ENCODE measurements around the gene BMERB1. TPM values are rescaled to one million over a fixed set of nuclear protein-coding genes. Genes with fewer than 3 reads are reported as not detected.
"Not testable (repeated sequence)": the region's sequence is repeated elsewhere in the genome, so short reads cannot be mapped to it uniquely, and the experiment has no call there.

The BMERB1 gene
- total RNA-seq, 1 donor from 2014 or later = 60.7 TPM

GRCh38 chr16:15460601-15461000 lies 26.2 kb downstream of the BMERB1 start:
- DNase-seq (ENCODE audit: low spot score) = no peak

DNA sequence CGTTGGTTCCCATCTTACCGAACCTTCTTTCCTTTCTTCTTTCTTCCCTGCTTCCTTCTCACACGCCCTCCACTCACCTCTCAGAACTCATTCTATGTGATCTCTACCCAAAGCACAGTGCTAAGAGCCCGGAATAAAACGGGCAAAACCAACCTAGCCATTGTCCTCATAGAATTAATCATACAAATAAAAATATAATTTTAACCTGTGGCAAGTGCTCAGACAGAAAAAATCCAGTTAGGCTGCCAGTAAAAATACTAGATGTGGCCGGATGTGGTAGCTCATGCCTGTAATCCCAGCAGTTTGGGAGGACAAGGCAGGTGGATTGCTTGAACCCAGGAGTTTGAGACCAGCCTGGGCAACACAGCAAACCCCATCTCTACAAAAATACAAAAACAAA lies 27.0 kb downstream of the BMERB1 start:
- DNase-seq (ENCODE audit: low spot score) = no peak

GRCh38 chr16:15464401-15465186 lies 30.2 kb downstream of the BMERB1 start:
- DNase-seq (ENCODE audit: low spot score) = no peak

GRCh38 chr16:15466131-15466530 lies 31.7 kb downstream of the BMERB1 start:
- no peak for DNase-seq (ENCODE audit: low spot score)

DNA sequence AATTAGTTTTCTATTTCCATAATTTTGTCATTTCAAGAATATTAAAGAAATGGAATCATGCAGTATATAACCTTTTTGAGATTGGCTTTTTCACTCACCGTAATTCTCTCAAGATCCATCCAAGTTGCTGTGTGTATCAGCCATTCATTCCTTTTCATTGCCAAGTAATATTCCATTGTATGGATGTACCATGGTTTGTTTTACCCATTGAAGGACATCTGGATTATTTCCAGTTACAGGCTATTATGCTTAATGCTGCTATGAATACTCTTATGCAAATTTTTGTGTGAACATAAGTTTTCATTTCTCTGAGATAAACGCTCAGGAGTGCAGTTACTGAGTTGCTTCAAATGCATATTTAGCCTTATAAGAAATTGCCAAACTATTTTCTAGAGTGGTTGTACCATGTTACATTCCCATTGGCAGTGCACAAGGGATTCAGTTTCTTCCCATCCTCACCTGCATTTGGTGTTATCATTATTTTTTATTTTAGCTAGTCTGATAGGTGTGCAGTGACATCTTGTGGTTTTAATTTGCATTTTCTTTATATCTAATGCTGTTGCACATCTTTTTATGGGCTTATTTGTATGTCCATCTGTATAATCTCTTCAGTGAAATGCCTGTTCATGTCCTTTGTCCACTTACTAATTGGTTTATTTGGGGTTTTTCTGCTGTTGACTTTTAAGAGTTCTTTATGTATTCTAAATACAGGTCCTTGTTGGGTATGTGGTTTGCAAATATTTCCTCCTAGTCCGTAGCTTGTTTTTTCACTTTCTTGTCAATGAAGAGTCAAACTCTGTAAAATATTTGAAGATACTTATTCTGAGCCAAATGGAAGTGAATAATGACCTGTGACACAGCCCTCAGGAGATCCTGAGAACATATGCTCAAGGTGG lies 32.7 kb downstream of the BMERB1 start:
- no peak for DNase-seq (ENCODE audit: low spot score)

DNA sequence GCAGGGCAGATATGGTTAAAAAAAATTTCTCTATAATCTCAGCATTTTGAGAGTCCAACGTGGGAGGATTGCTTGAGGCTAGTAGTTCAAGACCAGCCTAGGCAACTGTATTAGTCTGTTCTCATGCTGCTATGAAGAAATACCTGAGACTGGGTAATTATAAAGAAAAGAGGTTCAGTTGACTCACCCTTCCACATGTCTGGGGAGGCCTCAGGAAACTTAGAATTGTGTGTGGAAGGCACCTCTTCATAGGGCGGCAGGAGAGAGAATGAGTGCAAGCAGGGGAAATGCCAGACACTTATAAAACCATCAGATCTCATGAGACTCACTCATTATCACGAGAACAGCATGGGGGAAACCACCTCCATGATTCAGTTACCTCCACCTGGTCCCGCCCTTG lies 42.6 kb downstream of the BMERB1 start:
- DNase-seq (ENCODE audit: low spot score) = not testable (repeated sequence)

GRCh38 chr16:15477802-15478201 lies 43.4 kb downstream of the BMERB1 start:
- DNase-seq (ENCODE audit: low spot score) = no peak

GRCh38 chr16:15482068-15482747 lies 47.8 kb downstream of the BMERB1 start:
- DNase-seq (ENCODE audit: low spot score) = no peak

DNA sequence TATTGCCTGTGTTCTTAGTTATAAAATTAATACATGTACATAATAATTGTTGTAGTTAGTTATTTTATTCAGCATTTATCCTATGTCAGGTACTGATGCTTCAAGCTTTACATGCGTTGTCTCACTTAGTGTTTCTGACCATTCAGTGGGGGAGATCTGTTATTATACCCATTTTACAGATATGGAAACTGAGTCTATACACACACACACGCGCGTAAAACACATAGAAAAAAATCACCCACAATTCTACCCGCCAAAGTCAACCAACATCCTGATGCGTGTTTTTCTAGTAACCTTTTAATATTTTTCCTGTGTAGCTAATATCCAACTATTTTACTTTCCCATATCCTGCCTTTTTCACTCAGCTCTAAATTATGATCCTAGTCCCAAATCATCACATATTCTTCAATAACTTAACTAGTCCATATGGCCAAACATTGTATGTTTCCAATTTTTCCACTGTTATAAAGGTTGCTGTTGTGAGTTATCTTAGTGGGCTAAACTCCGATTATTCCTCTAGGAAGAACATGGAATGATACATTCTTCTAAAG lies 48.4 kb downstream of the BMERB1 start:
- no peak for DNase-seq (ENCODE audit: low spot score)

- DNase-seq (ENCODE audit: low spot score) = no peak
Observed at GRCh38 chr16:15483857-15484256, 49.5 kb downstream of the BMERB1 start.

DNA sequence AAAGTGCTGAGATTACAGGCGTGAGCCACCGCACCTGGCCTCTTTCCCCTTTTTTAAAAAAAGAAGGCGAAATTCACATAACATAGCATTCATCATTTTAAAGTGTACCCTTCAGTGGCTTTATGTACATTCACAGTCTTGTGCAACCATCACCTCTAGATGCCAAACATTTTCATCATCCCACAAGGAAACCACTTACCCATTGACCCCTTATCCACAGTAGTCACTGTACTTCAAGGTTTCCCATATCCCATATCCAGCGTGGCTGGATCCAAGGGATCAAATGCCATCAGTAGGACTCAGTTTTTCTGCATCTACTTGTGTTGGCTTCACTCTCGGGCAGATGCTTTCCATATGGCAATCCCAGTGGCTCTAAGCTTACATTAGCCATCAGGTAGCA lies 50.3 kb downstream of the BMERB1 start:
- DNase-seq (ENCODE audit: low spot score) = no peak

DNA sequence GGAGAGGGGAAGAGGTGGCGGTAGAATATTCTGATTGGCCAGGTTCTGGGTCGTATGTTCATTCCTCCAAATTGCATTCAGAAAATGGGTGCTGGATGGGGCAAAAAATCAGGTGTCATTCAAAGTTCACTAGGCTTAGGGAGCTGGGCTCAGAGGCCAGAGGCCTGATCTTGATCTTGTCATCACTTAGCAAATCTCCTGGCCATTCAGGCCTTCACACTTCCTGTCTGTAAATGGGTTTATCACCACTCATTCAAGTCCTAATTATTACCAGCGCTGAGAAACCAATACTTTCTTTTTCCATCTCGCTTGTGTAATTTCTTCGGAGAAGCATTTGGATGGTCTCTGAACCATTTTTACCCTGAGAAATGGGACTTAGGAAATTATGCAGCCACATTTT lies 50.8 kb downstream of the BMERB1 start:
- peak; percentile 8 for DNase-seq (ENCODE audit: low spot score)

- DNase-seq (ENCODE audit: low spot score) = no peak
Observed at GRCh38 chr16:15486661-15487060, 52.3 kb downstream of the BMERB1 start.

DNA sequence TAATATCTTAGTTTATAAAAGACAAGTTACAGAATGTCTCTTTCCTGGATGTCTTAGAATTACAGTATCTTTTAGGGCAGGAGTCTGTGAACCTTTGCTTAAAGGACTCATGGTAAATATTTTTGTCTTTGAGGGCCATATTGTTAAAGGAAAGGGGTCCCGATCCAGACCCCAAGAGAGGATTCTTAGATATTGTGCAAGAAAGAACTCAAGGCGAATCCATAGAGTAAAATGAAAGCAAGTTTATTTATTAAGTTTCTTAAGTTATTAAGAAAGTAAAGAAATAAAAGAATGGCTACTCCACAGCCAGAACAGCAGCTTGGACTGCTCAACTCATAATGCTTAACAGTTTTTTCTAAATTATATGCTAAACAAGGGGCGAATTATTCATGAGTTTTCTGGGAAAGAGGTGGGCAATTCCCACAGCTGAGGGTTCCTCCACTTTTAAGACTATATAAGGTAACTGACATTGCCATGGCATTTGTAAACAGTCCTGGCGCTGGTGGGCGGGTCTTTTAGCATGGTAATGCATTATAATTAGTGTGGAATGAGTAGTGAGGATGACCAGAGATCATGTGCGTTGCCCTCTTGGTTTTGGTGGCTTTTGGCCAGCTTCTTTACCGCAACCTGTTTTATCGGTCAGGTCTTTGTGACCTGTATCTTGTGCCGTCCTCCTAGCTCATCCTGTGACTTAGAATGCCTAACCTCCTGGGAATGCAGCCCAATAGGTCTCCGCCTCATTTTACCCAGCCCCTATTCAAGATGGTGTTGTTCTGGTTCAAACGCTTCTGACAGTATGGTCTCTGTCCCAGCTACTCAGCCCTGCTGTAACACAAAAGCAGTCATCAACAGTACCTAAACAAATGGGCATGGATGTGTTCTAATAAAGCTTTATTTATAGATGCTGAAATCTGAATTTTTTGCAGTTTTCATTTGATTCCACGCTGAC lies 53.2 kb downstream of the BMERB1 start:
- DNase-seq (ENCODE audit: low spot score) = no peak

- DNase-seq (ENCODE audit: low spot score) = no peak
Observed at GRCh38 chr16:15489016-15489415, 54.6 kb downstream of the BMERB1 start.

- DNase-seq (ENCODE audit: low spot score) = no peak
Observed at GRCh38 chr16:15490123-15490711, 55.8 kb downstream of the BMERB1 start.

DNA sequence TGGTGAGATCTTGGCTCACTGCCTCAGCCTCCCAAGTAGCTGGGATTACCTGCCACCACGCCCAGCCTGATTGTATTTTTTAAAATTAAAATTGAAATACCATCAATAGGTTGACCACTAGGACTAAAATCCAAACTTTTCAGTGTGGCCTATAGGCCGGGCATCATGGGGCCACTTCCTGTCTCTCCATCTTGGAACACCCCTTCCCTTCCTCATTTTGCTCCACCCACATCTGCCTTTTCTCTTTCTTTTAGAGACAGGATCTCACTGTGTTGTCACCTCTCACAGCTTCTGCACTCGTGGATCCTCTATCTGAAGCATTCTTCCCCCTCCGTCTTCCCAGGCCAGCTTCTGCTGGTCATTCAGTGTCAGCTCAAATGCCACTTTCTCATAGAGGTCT lies 57.0 kb downstream of the BMERB1 start:
- no peak for DNase-seq (ENCODE audit: low spot score)

- no peak for DNase-seq (ENCODE audit: low spot score)
Observed at GRCh38 chr16:15492091-15492740, 57.8 kb downstream of the BMERB1 start.

GRCh38 chr16:15493466-15494180 lies 59.2 kb downstream of the BMERB1 start:
- DNase-seq (ENCODE audit: low spot score) = no peak
